Loucy (cell line): ENCODE measurements around the gene DCAF6.

Experiments
- EZH2phosphoT487 ChIP-seq: fragments of 200-600 bp; IDR thresholded peaks from 2 replicates; pipeline ENCODE4 v1.6.1; 2018; ENCODE audit warnings: antibody characterized with exemption, mild to moderate bottlenecking, moderate library complexity, borderline replicate concordance
- TF ChIP-seq, protein P1 (sequence below): fragments of 200-600 bp; sonication (generic); conservative IDR thresholded peaks from 2 replicates; pipeline ENCODE4 v1.5.1; 2014; ENCODE audit warnings: mild to moderate bottlenecking, antibody characterized with exemption, low read length

DNA sequence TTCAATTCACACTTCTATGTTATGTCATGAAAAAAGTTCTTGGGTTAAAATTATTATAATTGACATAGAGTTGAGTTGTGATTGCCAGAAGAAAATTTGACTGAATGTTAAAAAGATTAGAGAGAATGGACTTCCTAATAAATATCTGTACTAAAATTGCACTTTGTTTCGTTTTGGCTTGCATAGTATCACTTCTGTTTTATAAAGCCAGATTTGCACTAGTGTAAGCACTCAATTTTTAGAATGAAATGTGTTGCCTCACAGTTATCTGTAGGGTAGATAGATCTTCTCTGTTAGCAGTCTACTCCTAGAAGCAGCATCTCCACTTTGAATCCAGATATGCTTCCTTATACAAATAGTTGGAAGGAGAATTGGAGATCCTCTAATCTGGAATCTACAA, 95.5 kb downstream of the DCAF6 start:
- TF ChIP-seq, protein P1, sequence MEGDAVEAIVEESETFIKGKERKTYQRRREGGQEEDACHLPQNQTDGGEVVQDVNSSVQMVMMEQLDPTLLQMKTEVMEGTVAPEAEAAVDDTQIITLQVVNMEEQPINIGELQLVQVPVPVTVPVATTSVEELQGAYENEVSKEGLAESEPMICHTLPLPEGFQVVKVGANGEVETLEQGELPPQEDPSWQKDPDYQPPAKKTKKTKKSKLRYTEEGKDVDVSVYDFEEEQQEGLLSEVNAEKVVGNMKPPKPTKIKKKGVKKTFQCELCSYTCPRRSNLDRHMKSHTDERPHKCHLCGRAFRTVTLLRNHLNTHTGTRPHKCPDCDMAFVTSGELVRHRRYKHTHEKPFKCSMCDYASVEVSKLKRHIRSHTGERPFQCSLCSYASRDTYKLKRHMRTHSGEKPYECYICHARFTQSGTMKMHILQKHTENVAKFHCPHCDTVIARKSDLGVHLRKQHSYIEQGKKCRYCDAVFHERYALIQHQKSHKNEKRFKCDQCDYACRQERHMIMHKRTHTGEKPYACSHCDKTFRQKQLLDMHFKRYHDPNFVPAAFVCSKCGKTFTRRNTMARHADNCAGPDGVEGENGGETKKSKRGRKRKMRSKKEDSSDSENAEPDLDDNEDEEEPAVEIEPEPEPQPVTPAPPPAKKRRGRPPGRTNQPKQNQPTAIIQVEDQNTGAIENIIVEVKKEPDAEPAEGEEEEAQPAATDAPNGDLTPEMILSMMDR: no peak
- TF ChIP-seq EZH2phosphoT487: no peak
